Fibroblast of lung (primary cell): ENCODE measurements around the gene MCRS1.

ENCODE experiments used
- CTCF ChIP-seq, 2 donors: IDR thresholded peaks in 1 of 2; conservative IDR thresholded peaks in 1 of 2; 1 replicate in 1 of 2; 2 replicates in 1 of 2; pipeline ENCODE4 v1.5.1; 2011 to 2012; ENCODE audit warnings: low read length in 2 of 2, control low read depth in 1 of 2, inconsistent platforms in 1 of 2, low read depth in 1 of 2, mild to moderate bottlenecking in 1 of 2
- EZH2 ChIP-seq: IDR thresholded peaks from 2 replicates; pipeline ENCODE4 v1.5.1; 2012; ENCODE audit warnings: low read length, control low read depth, mild to moderate bottlenecking; ENCODE audit errors: missing control alignments

GRCh38 chr12:49547090-49547690 lies 20.8 kb downstream of the MCRS1 start:
- TF ChIP-seq EZH2 (no peak), CTCF (conservative IDR thresholded peaks at IDR 0.05 in 1 of 2, IDR thresholded peaks at IDR 0.05 in 1 of 2; ENCODE audit: low read depth in 1 of 2, low read length in 2 of 2) (no peak)
